SU-DHL-6 (cell line): ENCODE data around the gene PKN2.
"Not testable (repeated sequence)": the region's sequence is repeated elsewhere in the genome, so short reads cannot be mapped to it uniquely, and the experiment has no call there.

Source experiments
- H2AFZ ChIP-seq: fragments of 200-600 bp; sonication (generic); 2 replicates; pipeline ENCODE4 v1.6.1; 2014; ENCODE audit warnings: low read depth, mild to moderate bottlenecking, moderate library complexity, mixed read lengths, antibody characterized with exemption, low read length; ENCODE audit not compliant: severe bottlenecking
- H3F3A ChIP-seq: fragments of 200-600 bp; shearing (Covaris generic); 2 replicates; pipeline ENCODE4 v1.6.0; 2016; ENCODE audit warnings: antibody characterized with exemption, mild to moderate bottlenecking; ENCODE audit not compliant: insufficient read depth
- H3K27ac ChIP-seq: fragments of 200-600 bp; sonication (generic); 2 replicates; pipeline ENCODE4 v1.5.1; 2016; ENCODE audit warnings: low read depth, mild to moderate bottlenecking, low read length, moderate library complexity, mixed read lengths
- H3K27me3 ChIP-seq: fragments of 200-600 bp; sonication (generic), shearing (Covaris generic); 2 replicates; pipeline ENCODE4 v1.6.0; 2014; ENCODE audit warnings: mild to moderate bottlenecking, low read length
- H3K36me3 ChIP-seq: fragments of 200-600 bp; sonication (generic); 2 replicates; pipeline ENCODE4 v1.6.1; 2014; ENCODE audit warnings: mild to moderate bottlenecking, low read length, mixed read lengths
- H3K4me2 ChIP-seq: fragments of 300-600, 200-600 bp; shearing (Covaris generic), sonication (generic); 2 replicates; pipeline ENCODE4 v1.6.0; 2014; ENCODE audit warnings: low read length, low read depth, mild to moderate bottlenecking; ENCODE audit not compliant: poor library complexity, severe bottlenecking
- H3K4me3 ChIP-seq: fragments of 200-600 bp; sonication (generic); 2 replicates; pipeline ENCODE4 v1.5.1; 2014; ENCODE audit warnings: antibody characterized with exemption, low read length, mild to moderate bottlenecking, mixed read lengths; ENCODE audit not compliant: insufficient read depth, poor library complexity, severe bottlenecking
- H3K79me2 ChIP-seq: fragments of 200-600 bp; sonication (generic); 2 replicates; pipeline ENCODE4 v1.6.1; 2014; ENCODE audit warnings: mild to moderate bottlenecking, low read length, moderate library complexity; ENCODE audit not compliant: insufficient read depth
- H3K9ac ChIP-seq: fragments of 200-600 bp; sonication (generic); 2 replicates; pipeline ENCODE4 v1.7.0; 2014; ENCODE audit warnings: mild to moderate bottlenecking, low read length
- H3K9me2 ChIP-seq: fragments of 200-600 bp; sonication (generic); replicated peaks from 2 replicates; pipeline ENCODE4 v1.6.1; 2014; ENCODE audit warnings: low read length; ENCODE audit not compliant: insufficient read depth
- H3K9me3 ChIP-seq: fragments of 200-600 bp; sonication (generic); 2 replicates; pipeline ENCODE4 v1.6.1; 2014; ENCODE audit warnings: low read length, mixed read lengths; ENCODE audit not compliant: insufficient read depth
- H4K20me1 ChIP-seq: fragments of 200-600 bp; sonication (generic); 2 replicates; pipeline ENCODE4 v1.6.1; 2014; ENCODE audit warnings: low read depth, mild to moderate bottlenecking, antibody characterized with exemption, low read length, moderate library complexity, mixed read lengths
- CTCF ChIP-seq: fragments of 200-600 bp; sonication (generic); IDR thresholded peaks from one replicate; pipeline ENCODE4 v1.5.1; 2017; ENCODE audit warnings: antibody characterized with exemption, mild to moderate bottlenecking, low read length, moderate library complexity; ENCODE audit not compliant: insufficient read depth, poor library complexity, severe bottlenecking
- EZH2phosphoT487 ChIP-seq: fragments of 200-600 bp; sonication (generic), shearing (Covaris generic); conservative IDR thresholded peaks from 2 replicates; pipeline ENCODE4 v1.6.1; 2018; ENCODE audit warnings: mild to moderate bottlenecking, antibody characterized with exemption, low read length, moderate library complexity, mixed read lengths

The PKN2 gene

GRCh38 chr1:88878731-88879130 is 194.7 kb downstream of the PKN2 start:
- H3K27ac ChIP-seq: no peak overlapping the region

GRCh38 chr1:88880717-88881116 is 196.6 kb downstream of the PKN2 start:
- not testable (repeated sequence) for H3K4me3 ChIP-seq, H4K20me1 ChIP-seq, H3K9ac ChIP-seq, H3K27me3 ChIP-seq, H2AFZ ChIP-seq, H3K9me3 ChIP-seq, H3K9me2 ChIP-seq, H3K4me2 ChIP-seq, H3K27ac ChIP-seq, H3F3A ChIP-seq
- H3K79me2 ChIP-seq: peaks cover 63% of the 10 kb centered on the region
- H3K36me3 ChIP-seq: peaks cover 18% of the 10 kb centered on the region; the same call in 1 of the 2 replicates

More at GRCh38 chr1:88878731-88879130, 194.7 kb downstream of the PKN2 start:
- no peak overlapping the region for H2AFZ ChIP-seq
- no peak overlapping the region for H3K4me3 ChIP-seq
- no peak overlapping the region for H3K9ac ChIP-seq
- H3K9me3 ChIP-seq: no peaks in the 10 kb centered on the region
- no peaks in the 10 kb centered on the region for H3K27me3 ChIP-seq
- H3K79me2 ChIP-seq: peaks cover 78% of the 10 kb centered on the region
- peaks cover 10% of the 10 kb centered on the region; the same call in 1 of the 2 replicates for H3K36me3 ChIP-seq
- peaks cover 8% of the 10 kb centered on the region; the same call in 1 of the 2 replicates for H3F3A ChIP-seq
- no peak for TF ChIP-seq EZH2phosphoT487
- TF ChIP-seq CTCF: no peak
- no peaks in the 10 kb centered on the region for H3K9me2 ChIP-seq
- H4K20me1 ChIP-seq: no peaks in the 10 kb centered on the region
- no peak overlapping the region for H3K4me2 ChIP-seq

GRCh38 chr1:88883156-88883555 is 199.1 kb downstream of the PKN2 start:
- H3K79me2 ChIP-seq: peaks cover 54% of the 10 kb centered on the region

More at GRCh38 chr1:88883156-88883555, 199.1 kb downstream of the PKN2 start:
- H3K27me3 ChIP-seq: no peaks in the 10 kb centered on the region
- no peaks in the 10 kb centered on the region for H4K20me1 ChIP-seq
- H3F3A ChIP-seq: peaks cover 8% of the 10 kb centered on the region; the same call in 1 of the 2 replicates
- no peaks in the 10 kb centered on the region for H3K9me3 ChIP-seq
- H3K27ac ChIP-seq: no peak overlapping the region
- H3K9ac ChIP-seq: no peak overlapping the region
- TF ChIP-seq CTCF: no peak
- TF ChIP-seq EZH2phosphoT487: no peak
- no peak overlapping the region for H3K4me3 ChIP-seq
- H3K4me2 ChIP-seq: no peak overlapping the region
- H3K9me2 ChIP-seq: no peaks in the 10 kb centered on the region
- peaks cover 35% of the 10 kb centered on the region; the same call in 1 of the 2 replicates for H3K36me3 ChIP-seq
- H2AFZ ChIP-seq: no peak overlapping the region
